ENCODE data around the gene GINS2. TPM values are rescaled to one million over a fixed set of nuclear protein-coding genes. Genes with fewer than 3 reads are reported as not detected.
A peak's percentile ranks its signal among the peaks of the same experiment; 100 is the strongest.

GINS2 gene
- total RNA-seq, 1 donor from 2014 or later: 39.9 TPM

- Mint-ChIP-seq H3K4me3 (no peak overlapping the region), H3K27me3 (no peaks in the 10 kb centered on the region)
Observed at GRCh38 chr16:85635545-85636140, 53.1 kb downstream of the GINS2 start.

GRCh38 chr16:85634747-85635544, 53.8 kb downstream of the GINS2 start:
- peaks cover 4% of the 10 kb centered on the region for H3K4me1 Mint-ChIP-seq (ENCODE audit: unreplicated experiment)
- no peaks in the 10 kb centered on the region for H3K9me3 Mint-ChIP-seq
- no peak for DNase-seq (ENCODE audit: extremely low spot score, unreplicated experiment)
- H3K36me3 Mint-ChIP-seq: peaks cover under 1% of the 10 kb centered on the region
- no peaks in the 10 kb centered on the region for H3K27me3 Mint-ChIP-seq
- TF ChIP-seq CTCF (conservative IDR thresholded peaks at IDR 0.05): peak; percentile 58
- H3K4me3 Mint-ChIP-seq: no peak overlapping the region
- peak overlapping the region; percentile 23 for H3K27ac Mint-ChIP-seq

More at GRCh38 chr16:85635545-85636140, 53.1 kb downstream of the GINS2 start:
- Mint-ChIP-seq H3K27ac (peak overlapping the region; percentile 23), H3K9me3 (no peaks in the 10 kb centered on the region), H3K36me3 (no peaks in the 10 kb centered on the region), H3K4me1 (ENCODE audit: unreplicated experiment) (peaks cover 4% of the 10 kb centered on the region)
- TF ChIP-seq CTCF (conservative IDR thresholded peaks at IDR 0.05): no peak
- no peak for DNase-seq (ENCODE audit: extremely low spot score, unreplicated experiment)

GRCh38 chr16:85633888-85634287, 54.9 kb downstream of the GINS2 start:
- peaks cover 5% of the 10 kb centered on the region for H3K4me1 Mint-ChIP-seq (ENCODE audit: unreplicated experiment)
- no peak for DNase-seq (ENCODE audit: extremely low spot score, unreplicated experiment)
- H3K27ac Mint-ChIP-seq: no peak overlapping the region
- no peaks in the 10 kb centered on the region for H3K9me3 Mint-ChIP-seq
- TF ChIP-seq CTCF (conservative IDR thresholded peaks at IDR 0.05): no peak
- H3K4me3 Mint-ChIP-seq: no peak overlapping the region
- peaks cover 6% of the 10 kb centered on the region for H3K36me3 Mint-ChIP-seq
- H3K27me3 Mint-ChIP-seq: no peaks in the 10 kb centered on the region

GRCh38 chr16:85633438-85633743, 55.4 kb downstream of the GINS2 start:
- Mint-ChIP-seq H3K27me3 (no peaks in the 10 kb centered on the region), H3K27ac (no peak overlapping the region), H3K36me3 (peaks cover 9% of the 10 kb centered on the region), H3K4me1 (ENCODE audit: unreplicated experiment) (peaks cover 10% of the 10 kb centered on the region), H3K4me3 (no peak overlapping the region), H3K9me3 (no peaks in the 10 kb centered on the region)
- TF ChIP-seq CTCF (conservative IDR thresholded peaks at IDR 0.05): no peak
- no peak for DNase-seq (ENCODE audit: extremely low spot score, unreplicated experiment)

GRCh38 chr16:85632709-85633437, 55.9 kb downstream of the GINS2 start:
- peaks cover 9% of the 10 kb centered on the region for H3K36me3 Mint-ChIP-seq
- TF ChIP-seq CTCF (conservative IDR thresholded peaks at IDR 0.05): no peak
- no peak for DNase-seq (ENCODE audit: extremely low spot score, unreplicated experiment)
- no peak overlapping the region for H3K4me3 Mint-ChIP-seq
- peaks cover 8% of the 10 kb centered on the region for H3K4me1 Mint-ChIP-seq (ENCODE audit: unreplicated experiment)
- no peaks in the 10 kb centered on the region for H3K9me3 Mint-ChIP-seq
- H3K27ac Mint-ChIP-seq: no peak overlapping the region
- no peaks in the 10 kb centered on the region for H3K27me3 Mint-ChIP-seq
